H1 (cell line): ENCODE measurements around the gene HDGFL3. TPM values are rescaled to one million over a fixed set of nuclear protein-coding genes. Genes with fewer than 3 reads are reported as not detected.
"Not testable (repeated sequence)": the region's sequence is repeated elsewhere in the genome, so short reads cannot be mapped to it uniquely, and the experiment has no call there.

Experiments used
- CTCF ChIA-PET: fragments of 300-600 bp; sonication (Branson Sonifier 250); formaldehyde crosslinking; loops from one replicate; lab custom pipeline; 2021; ENCODE audit not compliant: partially characterized antibody; lab: Charles Lee
- POLR2A ChIA-PET: fragments of 300-600 bp; sonication (Branson Sonifier 250); formaldehyde crosslinking; loops from one replicate; lab custom pipeline; 2021; ENCODE audit warnings: inconsistent platforms; ENCODE audit not compliant: partially characterized antibody; lab: Charles Lee
- DNase-seq, 2 experiments: peaks; one replicate each; pipeline versions ENCODE4 v3.0.0 to v3.0.0-alpha.2; 2010 to 2022; ENCODE audit warnings: low spot score in 2 of 2, low read depth in 1 of 2, mixed read lengths in 1 of 2
- FAIRE-seq: peaks from 2 replicates; lab custom pipeline; 2011; peaks lifted over from hg19 to GRCh38; lab: Jason Lieb, UNC
- H2AFZ ChIP-seq: 2 replicates; pipeline ENCODE4 v1.8.1; 2012; ENCODE audit warnings: low read length, inconsistent platforms
- H2AK5ac ChIP-seq: 2 replicates; pipeline ENCODE4 v1.6.1; 2013; ENCODE audit warnings: low read depth, low read length
- H2BK120ac ChIP-seq: replicated peaks from 2 replicates; pipeline ENCODE3; 2013; ENCODE audit warnings: low read depth, low read length, inconsistent platforms
- H2BK12ac ChIP-seq: 2 replicates; pipeline ENCODE4 v1.6.1; 2013; ENCODE audit warnings: low read depth, low read length
- H2BK15ac ChIP-seq: 2 replicates; pipeline ENCODE4 v1.6.1; 2013; ENCODE audit warnings: low read length
- H2BK20ac ChIP-seq: 2 replicates; pipeline ENCODE4 v1.6.1; 2013; ENCODE audit warnings: low read length
- H2BK5ac ChIP-seq: 2 replicates; pipeline ENCODE4 v1.6.1; 2013; ENCODE audit warnings: low read depth, low read length
- H3K14ac ChIP-seq: 2 replicates; pipeline ENCODE4 v1.6.1; 2013; ENCODE audit warnings: inconsistent platforms; ENCODE audit not compliant: insufficient read length
- H3K18ac ChIP-seq: 2 replicates; pipeline ENCODE4 v1.6.1; 2013; ENCODE audit warnings: low read length; ENCODE audit errors: extremely low read depth
- H3K23ac ChIP-seq: 2 replicates; pipeline ENCODE4 v1.6.1; 2013; ENCODE audit warnings: inconsistent platforms; ENCODE audit not compliant: insufficient read length
- H3K23me2 ChIP-seq: 2 replicates; pipeline ENCODE4 v1.6.1; 2013; ENCODE audit warnings: low read depth, low read length
- H3K27ac ChIP-seq: 2 replicates; pipeline ENCODE4 v1.6.1; 2011; ENCODE audit warnings: low read depth, low read length, inconsistent platforms
- H3K27me3 ChIP-seq, 4 experiments: replicated peaks in 1 of 4; 1 replicate in 1 of 4; 2 replicates in 3 of 4; pipeline versions ENCODE4 v1.6.1 to v1.8.1; 2011 to 2013; ENCODE audit warnings: low read length in 3 of 4, mild to moderate bottlenecking in 3 of 4, inconsistent platforms in 2 of 4, mixed read lengths in 2 of 4, moderate library complexity in 1 of 4; ENCODE audit not compliant: control insufficient read depth in 3 of 4, insufficient read depth in 3 of 4; ENCODE audit errors: extremely low read depth in 1 of 4
- H3K36me3 ChIP-seq, 4 experiments: 2 replicates each; pipeline versions ENCODE4 v1.6.1 to v1.8.1; 2011 to 2013; ENCODE audit warnings: mild to moderate bottlenecking in 4 of 4, low read length in 3 of 4, moderate library complexity in 2 of 4, control low read depth in 1 of 4, inconsistent platforms in 1 of 4; ENCODE audit not compliant: insufficient read depth in 4 of 4, control insufficient read depth in 2 of 4
- H3K4ac ChIP-seq: replicated peaks from 2 replicates; pipeline ENCODE3; 2013; ENCODE audit warnings: low read length, low read depth, mixed read lengths, inconsistent platforms; ENCODE audit not compliant: insufficient read length
- H3K4me1 ChIP-seq, 4 experiments: replicated peaks in 1 of 4; 1 replicate in 1 of 4; 2 replicates in 3 of 4; pipeline versions ENCODE4 v1.6.1 to v1.8.1; 2011 to 2013; ENCODE audit warnings: low read length in 3 of 4, inconsistent platforms in 2 of 4, mixed read lengths in 1 of 4; ENCODE audit not compliant: insufficient read depth in 4 of 4, control insufficient read depth in 3 of 4
- H3K4me2 ChIP-seq, 2 experiments: 2 replicates each; pipeline versions ENCODE4 v1.6.1 to v1.8.1; 2011 to 2013; ENCODE audit warnings: low read depth in 2 of 2, low read length in 2 of 2, control low read depth in 1 of 2, inconsistent platforms in 1 of 2, mild to moderate bottlenecking in 1 of 2; ENCODE audit not compliant: insufficient read depth in 1 of 2
- H3K4me3 ChIP-seq, 4 experiments: fragments of 200-600, 300-600 bp in 1 of 4; sonication (generic), shearing (Covaris generic), sonication (Bioruptor Twin) in 1 of 4; 2 replicates each; pipeline versions ENCODE4 v1.5.1 to v1.8.1; 2011 to 2016; ENCODE audit warnings: low read length in 4 of 4, low read depth in 3 of 4, control low read depth in 2 of 4, inconsistent platforms in 2 of 4, mild to moderate bottlenecking in 2 of 4, mixed read lengths in 1 of 4, moderate library complexity in 1 of 4; ENCODE audit not compliant: insufficient read depth in 2 of 4; ENCODE audit errors: extremely low read depth in 1 of 4
- H3K56ac ChIP-seq: replicated peaks from 2 replicates; pipeline ENCODE3; 2013; ENCODE audit warnings: low read depth, mild to moderate bottlenecking, mixed read lengths, low read length, inconsistent platforms; ENCODE audit not compliant: insufficient read length
- H3K79me1 ChIP-seq: 2 replicates; pipeline ENCODE4 v1.6.1; 2013; ENCODE audit warnings: low read depth, low read length, control low read depth
- H3K79me2 ChIP-seq, 2 experiments: 2 replicates each; pipeline versions ENCODE4 v1.6.1 to v1.8.1; 2012 to 2013; ENCODE audit warnings: low read length in 2 of 2, mild to moderate bottlenecking in 2 of 2, inconsistent platforms in 1 of 2; ENCODE audit not compliant: insufficient read depth in 2 of 2, control insufficient read depth in 1 of 2
- H3K9ac ChIP-seq, 4 experiments: replicated peaks in 1 of 4; 1 replicate in 1 of 4; 2 replicates in 3 of 4; pipeline versions ENCODE4 v1.6.1 to v1.8.1; 2011 to 2013; ENCODE audit warnings: low read depth in 3 of 4, low read length in 3 of 4, control low read depth in 2 of 4, mild to moderate bottlenecking in 2 of 4, moderate library complexity in 2 of 4, inconsistent platforms in 1 of 4; ENCODE audit errors: extremely low read depth in 1 of 4
- H3K9me3 ChIP-seq, 2 experiments: 2 replicates each; pipeline versions ENCODE4 v1.6.1 to v1.8.1; 2012 to 2013; ENCODE audit warnings: mild to moderate bottlenecking in 2 of 2, moderate library complexity in 2 of 2, control low read depth in 1 of 2, inconsistent platforms in 1 of 2, low read depth in 1 of 2, low read length in 1 of 2, mixed read lengths in 1 of 2; ENCODE audit not compliant: insufficient read depth in 2 of 2
- H4K20me1 ChIP-seq, 2 experiments: replicated peaks in 1 of 2; 2 replicates each; pipeline versions ENCODE3 to v1.8.1; 2011 to 2013; ENCODE audit warnings: inconsistent platforms in 2 of 2, low read length in 2 of 2, mild to moderate bottlenecking in 1 of 2; ENCODE audit not compliant: insufficient read depth in 2 of 2, control insufficient read depth in 1 of 2
- H4K5ac ChIP-seq: 2 replicates; pipeline ENCODE4 v1.6.1; 2013; ENCODE audit warnings: low read length, low read depth, mixed read lengths, inconsistent platforms; ENCODE audit not compliant: insufficient read length
- H4K8ac ChIP-seq: 2 replicates; pipeline ENCODE4 v1.8.0; 2013; ENCODE audit warnings: mild to moderate bottlenecking, moderate library complexity, low read length, inconsistent platforms; ENCODE audit not compliant: insufficient read depth; ENCODE audit errors: extremely low read depth
- H4K91ac ChIP-seq: replicated peaks from 2 replicates; pipeline ENCODE3; 2013; ENCODE audit warnings: low read length, mixed read lengths, inconsistent platforms; ENCODE audit not compliant: insufficient read length
- WGBS, 2 experiments: shearing (Covaris generic) in 1 of 2; methylation state at CpG; one replicate each; pipeline versions ENCODE4 v1.1.6 to v1.1.7; 2013 to 2015; ENCODE audit warnings: low lambda C conversion rate in 2 of 2, mixed read lengths in 2 of 2, inconsistent platforms in 1 of 2, low coverage in 1 of 2, missing lambda C conversion rate in 1 of 2; ENCODE audit not compliant: insufficient replicate concordance in 2 of 2, insufficient coverage in 1 of 2, insufficient read length in 1 of 2; ENCODE audit errors: extremely low coverage in 1 of 2, missing lambda C conversion rate in 1 of 2; 5-methylcytosine and 5-hydroxymethylcytosine counted together
- polyA plus RNA-seq, 7 experiments: library from polyadenylated mRNA; depleted of rRNA in 3 of 7; stranded (reverse) in 5 of 7; unstranded in 2 of 7; fragments of >200 nt in 5 of 7; fragments of 200-250 nt in 2 of 7; gene quantifications; 1 replicate in 5 of 7; 2 replicates in 1 of 7; 4 replicates in 1 of 7; pipeline versions ENCODE4 v1.2.1 to v1.2.3, GENCODE V29; 2011 to 2013; ENCODE audit warnings: missing spikeins in 2 of 7, mixed read lengths in 2 of 7
- total RNA-seq: library from RNA; stranded (reverse); fragmentation: NEBNext Ultra II Directional; extraction: Animal tissue kit (Norgen Biotek cat#: 25700); gene quantifications from 2 replicates; pipeline ENCODE4 v1.2.1, GENCODE V29; 2021

HDGFL3 gene
- total and polyA plus RNA-seq, 2 of the 8 experiments (the other 6 are each of a cell fraction or from before 2014, with no cell fraction given), result 14.1 to 149 TPM

DNA sequence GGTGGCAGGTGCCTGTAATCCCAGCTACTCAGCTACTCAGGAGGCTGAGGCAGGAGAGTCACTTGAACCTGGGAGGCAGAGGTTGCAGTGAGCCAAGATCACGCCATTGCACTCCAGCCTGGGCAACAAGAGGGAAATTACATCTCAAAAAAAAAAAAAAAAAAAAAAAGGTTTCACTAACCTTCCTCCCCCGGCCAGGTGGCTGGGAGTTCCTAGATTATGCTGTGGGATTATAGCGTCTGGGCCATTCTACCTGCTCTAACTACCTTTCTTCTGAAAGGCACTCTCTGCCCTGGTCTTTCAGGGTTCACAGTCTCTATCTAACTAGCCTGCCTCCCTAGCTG, 115.7 kb downstream of the HDGFL3 start:
- H2BK5ac ChIP-seq, DNase-seq, H3K79me2 ChIP-seq, H3K4me2 ChIP-seq, H2BK12ac ChIP-seq, H3K14ac ChIP-seq, H4K5ac ChIP-seq, H4K20me1 ChIP-seq, H3K27ac ChIP-seq, H3K36me3 ChIP-seq, H3K23me2 ChIP-seq, H3K79me1 ChIP-seq, H3K27me3 ChIP-seq, H3K9me3 ChIP-seq, CTCF ChIA-PET, H3K4me1 ChIP-seq, H3K4me3 ChIP-seq, H2BK20ac ChIP-seq, H3K56ac ChIP-seq, H4K91ac ChIP-seq, H2BK120ac ChIP-seq, H3K4ac ChIP-seq, H3K18ac ChIP-seq, POLR2A ChIA-PET, H4K8ac ChIP-seq, H2AFZ ChIP-seq, H2AK5ac ChIP-seq, H2BK15ac ChIP-seq, H3K9ac ChIP-seq, FAIRE-seq, H3K23ac ChIP-seq: not testable (repeated sequence)
- 75% methylated on average over 3 of the region's 3 CpGs; no CpG with 5 or more reads in 1 of the 2 experiments for WGBS, 2 experiments
